Superior temporal gyrus (tissue), 1 donor: Measurements from ENCODE around the gene ECD.
A peak's percentile ranks its signal among the peaks of the same experiment; 100 is the strongest.
"Not testable (repeated sequence)": the region's sequence is repeated elsewhere in the genome, so short reads cannot be mapped to it uniquely, and the experiment has no call there.

Experiments used
- DNase-seq: peaks from one replicate; pipeline ENCODE4 v3.0.0-alpha.2; 2016; ENCODE audit errors: extremely low spot score

ECD gene

GRCh38 chr10:73159038-73159648 is 8.7 kb downstream of the ECD start:
- DNase-seq, result peak; percentile 88

- DNase-seq, result no peak
These were observed 11.8 kb downstream of the ECD start for GRCh38 chr10:73156054-73156453.

GRCh38 chr10:73152009-73152408 is 15.8 kb downstream of the ECD start:
- DNase-seq, result no peak

GRCh38 chr10:73150633-73151413 is 17.0 kb downstream of the ECD start:
- not testable (repeated sequence) for DNase-seq

DNA sequence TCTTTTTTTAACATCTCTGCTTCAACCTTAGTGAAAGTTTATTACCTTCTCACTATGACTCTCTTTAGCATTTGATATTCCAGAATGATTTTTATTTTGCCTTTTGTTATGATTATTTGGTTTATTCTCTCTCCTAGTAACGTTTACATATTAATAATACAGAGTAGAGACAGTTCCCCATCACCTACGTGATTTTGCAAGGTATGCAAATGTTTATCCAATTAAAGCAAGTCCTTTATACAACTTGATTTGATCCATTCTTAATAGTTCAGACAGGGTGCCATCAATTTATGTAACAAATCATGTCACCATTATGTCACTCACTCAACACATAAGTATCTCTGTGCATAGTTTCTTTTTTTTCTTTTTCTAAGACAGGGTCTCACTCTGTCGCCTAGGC is 26.2 kb downstream of the ECD start:
- DNase-seq, result no peak

DNA sequence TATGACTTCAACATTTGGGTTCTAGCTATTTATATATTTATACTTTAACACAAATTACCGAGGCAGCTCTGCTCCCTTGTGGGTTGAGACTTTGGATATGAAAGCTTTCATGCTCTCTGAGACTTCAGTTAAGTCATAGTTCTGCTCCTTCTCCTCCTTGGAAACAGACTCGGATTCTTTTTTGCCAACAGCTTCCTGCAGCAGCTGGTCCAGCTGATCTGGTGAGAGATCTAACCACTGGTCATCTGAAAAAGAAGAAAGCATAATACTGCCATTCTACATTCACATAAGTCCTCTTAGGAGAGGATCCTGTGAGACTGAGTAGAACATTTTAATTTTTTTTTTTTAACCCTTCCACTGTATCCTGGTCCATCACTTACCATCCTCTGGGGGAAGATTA is 28.6 kb downstream of the ECD start:
- no peak for DNase-seq

DNA sequence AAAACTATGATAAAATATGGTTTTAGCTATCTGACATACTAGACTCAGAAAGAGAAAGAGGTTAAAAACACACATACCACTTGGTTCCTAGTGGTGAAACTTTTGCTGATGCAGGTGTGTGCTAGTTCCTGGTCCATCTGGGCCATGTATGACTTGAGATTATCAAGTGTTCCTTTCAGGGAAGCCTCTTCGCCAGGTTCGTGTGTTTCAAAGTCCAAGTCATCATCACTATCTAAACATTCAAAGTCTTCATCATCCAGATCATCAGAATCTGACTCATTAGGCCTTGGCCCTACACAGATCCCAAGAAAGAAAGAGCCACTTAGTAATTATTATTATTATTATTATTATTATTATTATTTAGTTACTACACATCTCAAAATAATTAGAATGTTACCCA is 31.2 kb downstream of the ECD start:
- no peak for DNase-seq

DNA sequence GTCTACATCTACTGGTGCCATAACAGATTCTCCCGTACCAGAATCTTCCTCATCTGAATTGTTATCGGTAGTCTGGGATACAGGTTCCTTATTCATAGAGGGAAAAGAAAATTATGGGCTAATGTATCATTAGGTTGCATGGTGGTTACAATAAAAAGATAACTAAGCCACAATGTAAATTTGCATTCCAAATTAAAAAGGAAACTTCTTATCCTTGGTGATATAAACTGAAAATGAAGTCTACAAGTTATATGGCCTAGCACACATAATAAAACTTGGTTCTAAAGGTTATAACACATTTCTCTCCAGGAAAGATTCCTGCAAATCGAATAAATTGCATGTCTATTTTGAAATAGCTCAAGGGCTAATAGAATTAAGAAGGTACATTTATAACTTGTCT is 33.1 kb downstream of the ECD start:
- no peak for DNase-seq

GRCh38 chr10:73131913-73132686 is 35.7 kb downstream of the ECD start:
- no peak for DNase-seq

- DNase-seq, result no peak
These were observed 36.5 kb downstream of the ECD start for GRCh38 chr10:73131301-73131700.

DNA sequence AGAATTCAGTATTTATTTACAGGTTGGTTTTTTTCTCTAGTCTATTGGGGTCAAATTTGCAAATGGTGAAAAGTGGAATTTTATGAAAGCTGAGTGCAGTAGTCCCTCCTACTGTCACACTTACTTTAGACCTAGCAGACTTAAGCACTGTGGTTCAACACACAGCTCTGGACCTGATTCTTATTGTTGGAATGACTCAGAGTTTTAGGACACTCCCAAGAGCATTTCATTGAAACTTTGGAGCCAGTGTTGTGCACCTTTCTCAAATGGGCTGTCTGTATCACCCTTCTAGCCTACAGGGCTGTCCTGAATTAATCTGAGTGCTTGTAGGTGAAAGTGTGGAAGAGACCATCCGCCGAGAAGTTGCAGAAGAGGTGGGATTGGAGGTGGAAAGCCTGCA is 41.5 kb downstream of the ECD start:
- DNase-seq, result no peak

GRCh38 chr10:73119952-73120351 is 47.9 kb downstream of the ECD start:
- DNase-seq, result no peak

- no peak for DNase-seq
These were observed 48.4 kb downstream of the ECD start for GRCh38 chr10:73119457-73119856.

DNA sequence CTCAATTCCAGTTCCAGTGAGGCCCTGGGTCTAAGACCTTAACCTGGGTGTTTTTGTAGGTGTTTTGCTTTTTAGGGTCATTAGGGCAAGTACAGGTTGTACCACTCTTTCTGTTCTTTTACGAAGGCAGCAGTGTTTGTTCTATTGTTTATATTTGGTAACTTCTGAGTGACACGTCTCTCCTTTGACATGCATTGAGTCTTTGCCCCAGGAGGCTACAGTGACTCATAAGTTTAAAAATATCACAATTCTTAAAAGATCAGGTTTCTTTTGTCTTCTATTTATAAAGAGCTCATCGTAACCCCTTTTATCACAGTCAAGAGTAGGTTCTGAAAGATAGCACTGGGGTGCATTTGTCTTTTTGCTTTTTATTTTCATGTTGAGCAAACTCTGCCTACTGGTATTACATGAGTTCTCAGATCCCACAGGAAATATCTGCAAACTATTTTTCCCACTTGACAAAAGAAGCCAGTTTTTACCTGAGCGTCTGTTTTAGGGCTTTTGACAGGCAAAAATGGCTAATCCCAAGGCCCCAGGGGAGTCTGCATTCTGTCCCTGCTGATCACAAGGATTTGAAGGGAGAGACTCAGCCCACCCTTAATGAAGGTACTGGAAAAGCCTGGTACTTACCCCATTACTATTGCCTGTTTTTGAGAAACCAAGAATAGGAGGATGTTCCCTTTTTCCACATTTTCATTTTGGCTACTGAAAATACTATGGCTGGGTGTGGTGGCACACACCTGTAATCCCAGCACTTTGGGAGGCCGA is 49.6 kb downstream of the ECD start:
- no peak for DNase-seq

GRCh38 chr10:73116017-73116416 is 51.8 kb downstream of the ECD start:
- no peak for DNase-seq

GRCh38 chr10:73113551-73113950 is 54.3 kb downstream of the ECD start:
- DNase-seq, result no peak

GRCh38 chr10:73112032-73112431 is 55.8 kb downstream of the ECD start:
- DNase-seq, result not testable (repeated sequence)

- DNase-seq, result peak; percentile 94
These were observed 57.4 kb downstream of the ECD start, which contains the start of gene NUDT13 for GRCh38 chr10:73110345-73110849. TSS of gene NUDT13 (plus strand) at chr10:73110455. CDS start at chr10:73114366, 3,911 bp downstream.

DNA sequence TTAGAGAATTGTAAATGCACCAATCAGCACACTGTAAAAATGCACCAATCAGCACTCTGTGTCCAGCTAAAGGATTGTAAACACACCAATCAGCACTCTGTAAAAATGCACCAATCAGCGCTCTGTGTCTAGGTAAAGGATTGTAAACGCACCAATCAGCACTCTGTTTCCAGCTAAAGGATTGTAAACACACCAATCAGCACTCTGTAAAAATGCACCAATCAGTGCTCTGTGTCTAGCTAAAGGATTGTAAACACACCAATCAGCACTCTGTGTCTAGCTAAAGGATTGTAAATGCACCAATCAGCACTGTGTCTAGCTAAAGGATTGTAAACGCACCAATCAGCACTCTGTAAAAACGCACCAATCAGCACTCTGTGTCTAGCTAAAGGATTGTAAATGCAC is 58.6 kb downstream of the ECD start:
- not testable (repeated sequence) for DNase-seq

- DNase-seq, result no peak
These were observed 61.5 kb downstream of the ECD start for GRCh38 chr10:73106301-73106700.

GRCh38 chr10:73099141-73099540 is 68.7 kb downstream of the ECD start:
- DNase-seq, result no peak

- no peak for DNase-seq
These were observed 70.5 kb downstream of the ECD start for GRCh38 chr10:73097305-73097670.
